HL-60/S4 (cell line): ENCODE results near the gene CBX5.
"Not testable (repeated sequence)": the region's sequence is repeated elsewhere in the genome, so short reads cannot be mapped to it uniquely, and the experiment has no call there.

Experiments
- in situ Hi-C: fragments of 300-500 bp; cut with MboI; formaldehyde crosslinking; loops from 2 replicates; pipeline ENCODE4 v1.14.3; 2022; ENCODE audit warnings: low sequenced_read_pairs

The CBX5 gene

GRCh38 chr12:54204316-54204715 lies 75.6 kb downstream of the CBX5 start:
- in situ Hi-C loops, result loop anchor here (10.0 kb wide), 1 partner anchor 210 kb away; no protein-coding TSS in a partner anchor

GRCh38 chr12:54201001-54201794 lies 78.7 kb downstream of the CBX5 start:
- in situ Hi-C loops, result loop anchor here (10.0 kb wide), 1 partner anchor 206 kb away; no protein-coding TSS in a partner anchor

GRCh38 chr12:54200412-54200811 lies 79.5 kb downstream of the CBX5 start:
- in situ Hi-C loops, result loop anchor here (10.0 kb wide), 1 partner anchor 206 kb away; no protein-coding TSS in a partner anchor

- in situ Hi-C loops, result loop anchor here (10.0 kb wide), 2 partner anchors 175 to 205 kb away; partner anchors contain the start of gene HOXC6
Observed at GRCh38 chr12:54199917-54200316, 80.0 kb downstream of the CBX5 start.

- in situ Hi-C loops, result loop anchor here (10.0 kb wide), 1 partner anchor 174 kb away; the partner anchor contains the start of gene HOXC6
Observed at GRCh38 chr12:54199034-54199433, 80.9 kb downstream of the CBX5 start.

GRCh38 chr12:54197431-54197909 lies 82.5 kb downstream of the CBX5 start:
- in situ Hi-C loops, result loop anchor here (10.0 kb wide), 1 partner anchor 173 kb away; the partner anchor contains the start of gene HOXC6

GRCh38 chr12:54197010-54197409 lies 82.9 kb downstream of the CBX5 start:
- in situ Hi-C loops, result loop anchor here (10.0 kb wide), 1 partner anchor 172 kb away; the partner anchor contains the start of gene HOXC6

GRCh38 chr12:54196396-54196795 lies 83.5 kb downstream of the CBX5 start:
- in situ Hi-C loops, result loop anchor here (10.0 kb wide), 1 partner anchor 172 kb away; the partner anchor contains the start of gene HOXC6

- in situ Hi-C loops, result loop anchor here (10.0 kb wide), 1 partner anchor 171 kb away; the partner anchor contains the start of gene HOXC6
Observed at GRCh38 chr12:54195737-54196347, 84.1 kb downstream of the CBX5 start.

GRCh38 chr12:54195080-54195736 lies 84.7 kb downstream of the CBX5 start:
- in situ Hi-C loops, result loop anchor here (10.0 kb wide), 1 partner anchor 170 kb away; the partner anchor contains the start of gene HOXC6

- in situ Hi-C loops, result loop anchor here (10.0 kb wide), 1 partner anchor 170 kb away; the partner anchor contains the start of gene HOXC6
Observed at GRCh38 chr12:54194611-54195010, 85.3 kb downstream of the CBX5 start.

GRCh38 chr12:54193434-54193833 lies 86.5 kb downstream of the CBX5 start:
- in situ Hi-C loops, result loop anchor here (10.0 kb wide), 1 partner anchor 169 kb away; the partner anchor contains the start of gene HOXC6

GRCh38 chr12:54191550-54192022 lies 88.3 kb downstream of the CBX5 start:
- in situ Hi-C loops, result loop anchor here (10.0 kb wide), 1 partner anchor 167 kb away; the partner anchor contains the start of gene HOXC6

GRCh38 chr12:54191126-54191525 lies 88.8 kb downstream of the CBX5 start:
- in situ Hi-C loops, result loop anchor here (10.0 kb wide), 1 partner anchor 166 kb away; the partner anchor contains the start of gene HOXC6

GRCh38 chr12:54189198-54189539 lies 90.8 kb downstream of the CBX5 start:
- in situ Hi-C loops, result no loop called here

- in situ Hi-C loops, result no loop called here
Observed at GRCh38 chr12:54187075-54187474, 92.8 kb downstream of the CBX5 start.

GRCh38 chr12:54185919-54186318 lies 94.0 kb downstream of the CBX5 start:
- in situ Hi-C loops, result no loop called here

GRCh38 chr12:54185297-54185696 lies 94.6 kb downstream of the CBX5 start:
- in situ Hi-C loops, result not testable (repeated sequence)

GRCh38 chr12:54184024-54184805 lies 95.7 kb downstream of the CBX5 start:
- in situ Hi-C loops, result no loop called here

- in situ Hi-C loops, result no loop called here
Observed at GRCh38 chr12:54182981-54183380, 96.9 kb downstream of the CBX5 start.
